HG03432 (cell line): ENCODE results near the gene FRG2B.
"Not testable (repeated sequence)": the region's sequence is repeated elsewhere in the genome, so short reads cannot be mapped to it uniquely, and the experiment has no call there.

Source experiments
- ATAC-seq: cut with Tn5 transposase; IDR thresholded peaks from one replicate; pipeline ENCODE4 v1.9.1; 2021; ENCODE audit warnings: mild to moderate bottlenecking, moderate library complexity; ENCODE audit not compliant: unreplicated experiment

Gene FRG2B

DNA sequence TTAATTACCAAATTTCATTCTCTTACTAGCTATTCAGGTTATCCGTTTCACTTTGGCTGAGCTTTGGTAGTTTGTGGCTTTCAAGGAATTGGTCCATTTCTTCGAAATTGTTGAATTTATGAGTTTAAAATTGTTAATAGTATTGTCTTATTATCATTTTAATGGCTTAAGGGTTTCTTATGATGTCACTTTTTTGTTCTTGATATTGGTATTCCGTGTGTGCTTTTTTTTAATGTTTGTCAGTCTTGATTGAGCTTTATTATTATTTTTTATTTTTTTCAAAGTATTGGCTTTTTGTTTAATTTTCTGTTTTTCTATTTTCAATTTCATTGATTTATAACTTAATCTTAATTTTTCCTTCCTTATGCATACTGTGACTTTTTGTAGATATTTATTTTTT lies 25.9 kb downstream of the FRG2B start:
- ATAC-seq = no peak

DNA sequence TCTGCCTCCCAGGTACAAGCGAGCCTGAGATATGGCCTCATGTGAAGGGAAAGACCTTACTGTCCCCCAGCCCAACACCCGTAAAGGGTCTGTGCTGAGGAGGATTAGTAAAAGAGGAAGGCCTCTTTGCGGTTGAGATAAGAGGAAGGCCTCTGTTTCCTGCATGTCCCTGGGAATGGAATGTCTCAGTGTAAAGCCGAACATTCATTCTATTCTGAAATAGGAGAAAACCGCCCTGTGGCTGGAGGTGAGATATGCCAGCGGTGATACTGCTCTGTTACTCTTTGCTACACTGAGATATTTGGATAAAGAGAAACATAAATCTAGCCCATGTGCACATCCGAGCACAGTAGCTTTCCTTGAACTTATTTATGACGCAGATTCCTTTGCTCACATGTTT lies 26.7 kb downstream of the FRG2B start:
- ATAC-seq = not testable (repeated sequence)

GRCh38 chr10:133592716-133593115 lies 33.9 kb downstream of the FRG2B start:
- ATAC-seq = no peak

DNA sequence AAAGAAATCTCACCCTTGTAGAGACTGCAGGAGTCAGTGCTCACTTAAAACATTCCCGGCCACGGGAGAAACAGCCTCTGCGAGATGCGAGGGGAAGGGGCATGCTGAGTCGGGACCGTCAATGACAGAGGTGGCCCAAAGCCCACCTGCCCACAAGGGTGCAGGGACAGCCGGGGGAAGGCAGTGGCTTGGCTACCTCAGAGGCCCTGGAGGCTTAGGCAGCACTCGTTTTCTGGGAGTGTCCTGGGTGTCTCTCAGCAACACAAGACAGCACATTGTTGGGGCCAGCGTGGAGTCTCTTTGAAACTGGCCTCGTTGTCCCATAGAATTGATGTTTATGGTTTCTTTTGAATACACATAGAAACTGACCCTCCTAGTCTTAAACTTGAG lies 35.6 kb downstream of the FRG2B start:
- no peak for ATAC-seq

DNA sequence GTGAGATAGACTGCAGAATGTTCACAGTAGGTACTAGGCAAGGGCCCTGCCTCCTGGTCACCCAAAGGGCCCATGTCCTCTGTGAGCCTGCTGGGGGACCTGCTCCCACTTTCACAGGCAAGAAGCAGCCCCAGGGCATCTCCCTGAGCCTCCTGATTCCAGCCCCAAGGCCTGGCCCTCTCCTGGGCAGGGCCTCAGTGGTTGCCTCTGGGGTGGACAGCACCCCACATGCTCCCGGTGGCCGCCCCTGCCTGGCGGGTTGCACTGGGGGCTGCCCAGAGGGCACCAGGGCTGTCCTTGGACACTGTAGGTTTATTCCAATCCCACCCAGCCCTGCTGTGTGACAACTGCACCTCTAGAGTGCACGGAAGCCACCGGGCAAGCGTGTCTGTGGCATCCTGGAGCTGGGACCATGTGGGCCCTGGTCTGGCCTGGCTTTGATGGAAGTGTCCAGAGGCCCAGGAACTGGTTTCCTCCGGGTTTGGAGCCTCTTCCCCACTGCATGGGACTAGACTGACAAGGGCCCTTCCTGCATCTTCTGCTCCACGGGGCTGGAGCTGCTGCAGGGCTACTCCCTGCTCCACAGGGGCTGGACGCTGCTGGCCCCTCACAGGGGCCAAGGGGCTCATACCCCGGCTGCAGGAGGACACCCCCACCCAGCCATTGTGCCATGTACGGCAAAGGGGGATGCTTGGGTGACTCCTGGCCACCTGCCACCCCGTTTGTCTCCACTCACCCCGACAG lies 36.2 kb downstream of the FRG2B start:
- no peak for ATAC-seq

- ATAC-seq = not testable (repeated sequence)
These were observed 49.6 kb downstream of the FRG2B start for GRCh38 chr10:133577037-133577436.
